GM06990 (cell line): ENCODE measurements around the gene SLC4A3.

Experiments
- DNase-seq: peaks from one replicate; pipeline ENCODE4 v3.0.0-alpha.2; 2011; ENCODE audit not compliant: insufficient read length; ENCODE audit errors: extremely low read depth
- H3K27me3 ChIP-seq: replicated peaks from 2 replicates; pipeline ENCODE4 v1.6.0; 2011; ENCODE audit warnings: low read length; ENCODE audit not compliant: control insufficient read depth, insufficient read depth
- H3K36me3 ChIP-seq: 2 replicates; pipeline ENCODE4 v1.5.1; 2011; ENCODE audit warnings: low read length; ENCODE audit not compliant: control insufficient read depth, insufficient read depth
- H3K4me3 ChIP-seq: replicated peaks from 2 replicates; pipeline ENCODE4 v1.5.1; 2011; ENCODE audit warnings: low read depth, mild to moderate bottlenecking, control low read depth, low read length
- CTCF ChIP-seq: IDR thresholded peaks from 2 replicates; pipeline ENCODE4 v1.5.1; 2011; ENCODE audit warnings: low read length, control low read depth, mild to moderate bottlenecking, inconsistent platforms; ENCODE audit not compliant: insufficient read depth, poor library complexity, severe bottlenecking

The SLC4A3 gene

GRCh38 chr2:219662566-219662965 is 35.1 kb downstream of the SLC4A3 start:
- Histone ChIP-seq H3K36me3 (no peaks in the 10 kb centered on the region), H3K27me3 (no peaks in the 10 kb centered on the region), H3K4me3 (no peak overlapping the region)
- no peak for TF ChIP-seq CTCF
- no peak for DNase-seq

- no peak for DNase-seq
- no peaks in the 10 kb centered on the region for H3K36me3 ChIP-seq
- TF ChIP-seq CTCF: no peak
- no peaks in the 10 kb centered on the region for H3K27me3 ChIP-seq
- no peak overlapping the region for H3K4me3 ChIP-seq
These were observed 35.8 kb downstream of the SLC4A3 start for GRCh38 chr2:219663116-219663762.

- DNase-seq: no peak
- Histone ChIP-seq H3K36me3 (no peaks in the 10 kb centered on the region), H3K27me3 (no peaks in the 10 kb centered on the region), H3K4me3 (no peak overlapping the region)
- TF ChIP-seq CTCF: no peak
These were observed 36.6 kb downstream of the SLC4A3 start for GRCh38 chr2:219664041-219664440.

- Histone ChIP-seq H3K4me3 (no peak overlapping the region), H3K27me3 (no peaks in the 10 kb centered on the region), H3K36me3 (no peaks in the 10 kb centered on the region)
- no peak for DNase-seq
- no peak for TF ChIP-seq CTCF
These were observed 37.5 kb downstream of the SLC4A3 start for GRCh38 chr2:219664944-219665343.

GRCh38 chr2:219665926-219666325 is 38.5 kb downstream of the SLC4A3 start:
- no peaks in the 10 kb centered on the region for H3K36me3 ChIP-seq
- TF ChIP-seq CTCF: no peak
- no peak overlapping the region for H3K4me3 ChIP-seq
- DNase-seq: no peak
- H3K27me3 ChIP-seq: no peaks in the 10 kb centered on the region

GRCh38 chr2:219668316-219668715 is 40.9 kb downstream of the SLC4A3 start:
- no peak for TF ChIP-seq CTCF
- no peak for DNase-seq

More at GRCh38 chr2:219668316-219668715, 40.9 kb downstream of the SLC4A3 start:
- H3K36me3 ChIP-seq: no peaks in the 10 kb centered on the region
- no peaks in the 10 kb centered on the region for H3K27me3 ChIP-seq
- no peak overlapping the region for H3K4me3 ChIP-seq
